HepG2 (cell line): ENCODE measurements around the gene SIM1. TPM values are rescaled to one million over a fixed set of nuclear protein-coding genes. Genes with fewer than 3 reads are reported as not detected.

ENCODE experiments used
- HMGA1 ChIP-seq: sonication (generic); formaldehyde crosslinking; conservative IDR thresholded peaks from 2 replicates; pipeline ENCODE4 v1.4.0; 2020; ENCODE audit warnings: missing genetic modification reagents
- NFE2 ChIP-seq: sonication (generic); formaldehyde crosslinking; IDR thresholded peaks from 2 replicates; pipeline ENCODE4 v1.4.0; 2020; ENCODE audit warnings: missing genetic modification reagents
- ONECUT2 ChIP-seq: sonication (generic); formaldehyde crosslinking; IDR thresholded peaks from 2 replicates; pipeline ENCODE4 v1.4.0; 2020; ENCODE audit warnings: missing genetic modification reagents
- SMARCE1 ChIP-seq: fragments of 450-650 bp; IDR thresholded peaks from 2 replicates; pipeline ENCODE4 v1.6.1; 2017; ENCODE audit warnings: borderline replicate concordance
- TBX3 ChIP-seq: fragments of 450-650 bp; IDR thresholded peaks from 2 replicates; pipeline ENCODE4 v1.6.1; 2017; ENCODE audit warnings: antibody characterized with exemption, mild to moderate bottlenecking, inconsistent platforms, borderline replicate concordance
- polyA plus RNA-seq, 8 experiments: library from polyadenylated mRNA; depleted of rRNA in 3 of 8; stranded (reverse) in 7 of 8; unstranded in 1 of 8; fragments of >200 nt; fragmentation: Illumina TruSeq in 4 of 8; extraction: Trizol in 4 of 8; gene quantifications; 2 replicates each; pipeline versions ENCODE4 v1.2.1 to v1.2.3, GENCODE V29; 2011 to 2016; ENCODE audit warnings: low read depth in 4 of 8, missing spikeins in 1 of 8, mixed read lengths in 1 of 8; ENCODE audit not compliant: insufficient read depth in 1 of 8
- total RNA-seq, 5 experiments: library from RNA; depleted of rRNA; stranded (reverse); fragments of >200 nt; fragmentation: Illumina TruSeq; extraction: Trizol; gene quantifications; 2 replicates each; pipeline ENCODE4 v1.2.3, GENCODE V29; 2016; ENCODE audit warnings: low read depth in 1 of 5
- TF ChIP-seq, protein P1 (sequence below): sonication (generic); formaldehyde crosslinking; IDR thresholded peaks from 2 replicates; pipeline ENCODE4 v1.4.0; 2020; ENCODE audit warnings: missing genetic modification reagents, borderline replicate concordance
- TF ChIP-seq, protein P2 (sequence below): sonication (generic); formaldehyde crosslinking; IDR thresholded peaks from 2 replicates; pipeline ENCODE4 v1.8.0; 2022; ENCODE audit warnings: mild to moderate bottlenecking, missing genetic modification reagents, moderate library complexity
- TF ChIP-seq, protein P3 (sequence below), 2 experiments: IDR thresholded peaks; 2 replicates each; pipeline ENCODE4 v1.6.1; 2011 to 2012; ENCODE audit warnings: low read length in 2 of 2, borderline replicate concordance in 1 of 2, low read depth in 1 of 2, mild to moderate bottlenecking in 1 of 2, moderate library complexity in 1 of 2
- TF ChIP-seq, protein P4 (sequence below): sonication (generic); formaldehyde crosslinking; IDR thresholded peaks from 2 replicates; pipeline ENCODE4 v1.8.0; 2022; ENCODE audit warnings: missing genetic modification reagents, mild to moderate bottlenecking, borderline replicate concordance
- TF ChIP-seq, protein P5 (sequence below): IDR thresholded peaks from 2 replicates; pipeline ENCODE4 v1.6.1; 2012; ENCODE audit warnings: low read depth, low read length, improper control_type of control experiment
- TF ChIP-seq, protein P6 (sequence below): sonication (generic); formaldehyde crosslinking; conservative IDR thresholded peaks from 2 replicates; pipeline ENCODE4 v1.8.0; 2022; ENCODE audit warnings: low read depth, missing genetic modification reagents
- TF ChIP-seq, protein P7 (sequence below): sonication (generic); formaldehyde crosslinking; IDR thresholded peaks from 2 replicates; pipeline ENCODE4 v1.5.0; 2020; ENCODE audit warnings: missing genetic modification reagents, mild to moderate bottlenecking, borderline replicate concordance

Gene SIM1
- total and polyA plus RNA-seq, 2 of the 13 experiments (the other 11 are each of a cell fraction or from before 2014, with no cell fraction given): not detected

DNA sequence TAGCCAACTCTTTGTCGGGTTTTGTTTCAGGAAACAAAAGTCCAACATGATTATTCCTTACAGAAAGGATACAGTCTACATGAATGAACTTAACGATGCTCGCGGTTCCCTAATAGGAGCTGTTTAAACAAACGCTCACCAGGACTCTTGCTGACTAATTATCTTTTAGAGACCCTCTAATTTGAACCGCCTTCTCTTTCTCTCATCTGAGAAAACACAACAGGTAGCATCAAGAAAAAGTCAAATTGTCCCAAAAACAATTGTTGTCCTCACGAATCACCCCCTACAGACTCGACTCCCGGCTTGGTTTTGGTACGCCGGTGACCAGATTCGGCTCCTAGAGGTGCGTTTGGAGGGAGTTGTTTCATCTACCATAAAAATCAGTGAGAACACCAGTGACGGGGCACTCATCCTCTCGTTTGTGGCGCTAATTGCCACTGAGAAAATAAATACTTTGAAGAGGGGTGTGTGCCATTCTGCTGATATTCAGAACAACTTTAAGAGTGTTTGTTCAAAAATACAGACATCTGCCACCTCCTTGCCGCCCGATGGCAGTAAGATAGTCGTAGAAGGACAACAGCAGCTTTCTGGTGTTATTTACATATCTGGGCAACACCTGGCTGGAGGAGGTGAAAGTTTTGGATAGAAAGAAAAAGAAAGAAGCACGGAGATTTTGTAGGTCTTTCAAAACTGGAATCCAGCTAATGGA, 1.1 kb upstream of the SIM1 start (continued):
- TF ChIP-seq, protein P1, sequence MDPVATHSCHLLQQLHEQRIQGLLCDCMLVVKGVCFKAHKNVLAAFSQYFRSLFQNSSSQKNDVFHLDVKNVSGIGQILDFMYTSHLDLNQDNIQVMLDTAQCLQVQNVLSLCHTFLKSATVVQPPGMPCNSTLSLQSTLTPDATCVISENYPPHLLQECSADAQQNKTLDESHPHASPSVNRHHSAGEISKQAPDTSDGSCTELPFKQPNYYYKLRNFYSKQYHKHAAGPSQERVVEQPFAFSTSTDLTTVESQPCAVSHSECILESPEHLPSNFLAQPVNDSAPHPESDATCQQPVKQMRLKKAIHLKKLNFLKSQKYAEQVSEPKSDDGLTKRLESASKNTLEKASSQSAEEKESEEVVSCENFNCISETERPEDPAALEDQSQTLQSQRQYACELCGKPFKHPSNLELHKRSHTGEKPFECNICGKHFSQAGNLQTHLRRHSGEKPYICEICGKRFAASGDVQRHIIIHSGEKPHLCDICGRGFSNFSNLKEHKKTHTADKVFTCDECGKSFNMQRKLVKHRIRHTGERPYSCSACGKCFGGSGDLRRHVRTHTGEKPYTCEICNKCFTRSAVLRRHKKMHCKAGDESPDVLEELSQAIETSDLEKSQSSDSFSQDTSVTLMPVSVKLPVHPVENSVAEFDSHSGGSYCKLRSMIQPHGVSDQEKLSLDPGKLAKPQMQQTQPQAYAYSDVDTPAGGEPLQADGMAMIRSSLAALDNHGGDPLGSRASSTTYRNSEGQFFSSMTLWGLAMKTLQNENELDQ (CRISPR knock-in tag): no peak
- TF ChIP-seq, protein P2, sequence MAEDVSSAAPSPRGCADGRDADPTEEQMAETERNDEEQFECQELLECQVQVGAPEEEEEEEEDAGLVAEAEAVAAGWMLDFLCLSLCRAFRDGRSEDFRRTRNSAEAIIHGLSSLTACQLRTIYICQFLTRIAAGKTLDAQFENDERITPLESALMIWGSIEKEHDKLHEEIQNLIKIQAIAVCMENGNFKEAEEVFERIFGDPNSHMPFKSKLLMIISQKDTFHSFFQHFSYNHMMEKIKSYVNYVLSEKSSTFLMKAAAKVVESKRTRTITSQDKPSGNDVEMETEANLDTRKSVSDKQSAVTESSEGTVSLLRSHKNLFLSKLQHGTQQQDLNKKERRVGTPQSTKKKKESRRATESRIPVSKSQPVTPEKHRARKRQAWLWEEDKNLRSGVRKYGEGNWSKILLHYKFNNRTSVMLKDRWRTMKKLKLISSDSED (CRISPR knock-in tag): no peak
- TF ChIP-seq, protein P3, sequence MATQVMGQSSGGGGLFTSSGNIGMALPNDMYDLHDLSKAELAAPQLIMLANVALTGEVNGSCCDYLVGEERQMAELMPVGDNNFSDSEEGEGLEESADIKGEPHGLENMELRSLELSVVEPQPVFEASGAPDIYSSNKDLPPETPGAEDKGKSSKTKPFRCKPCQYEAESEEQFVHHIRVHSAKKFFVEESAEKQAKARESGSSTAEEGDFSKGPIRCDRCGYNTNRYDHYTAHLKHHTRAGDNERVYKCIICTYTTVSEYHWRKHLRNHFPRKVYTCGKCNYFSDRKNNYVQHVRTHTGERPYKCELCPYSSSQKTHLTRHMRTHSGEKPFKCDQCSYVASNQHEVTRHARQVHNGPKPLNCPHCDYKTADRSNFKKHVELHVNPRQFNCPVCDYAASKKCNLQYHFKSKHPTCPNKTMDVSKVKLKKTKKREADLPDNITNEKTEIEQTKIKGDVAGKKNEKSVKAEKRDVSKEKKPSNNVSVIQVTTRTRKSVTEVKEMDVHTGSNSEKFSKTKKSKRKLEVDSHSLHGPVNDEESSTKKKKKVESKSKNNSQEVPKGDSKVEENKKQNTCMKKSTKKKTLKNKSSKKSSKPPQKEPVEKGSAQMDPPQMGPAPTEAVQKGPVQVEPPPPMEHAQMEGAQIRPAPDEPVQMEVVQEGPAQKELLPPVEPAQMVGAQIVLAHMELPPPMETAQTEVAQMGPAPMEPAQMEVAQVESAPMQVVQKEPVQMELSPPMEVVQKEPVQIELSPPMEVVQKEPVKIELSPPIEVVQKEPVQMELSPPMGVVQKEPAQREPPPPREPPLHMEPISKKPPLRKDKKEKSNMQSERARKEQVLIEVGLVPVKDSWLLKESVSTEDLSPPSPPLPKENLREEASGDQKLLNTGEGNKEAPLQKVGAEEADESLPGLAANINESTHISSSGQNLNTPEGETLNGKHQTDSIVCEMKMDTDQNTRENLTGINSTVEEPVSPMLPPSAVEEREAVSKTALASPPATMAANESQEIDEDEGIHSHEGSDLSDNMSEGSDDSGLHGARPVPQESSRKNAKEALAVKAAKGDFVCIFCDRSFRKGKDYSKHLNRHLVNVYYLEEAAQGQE (IDR thresholded peaks at IDR 0.05; ENCODE audit: borderline replicate concordance in 1 of 2, low read depth in 1 of 2, low read length in 2 of 2): no peak
- TF ChIP-seq, protein P4, sequence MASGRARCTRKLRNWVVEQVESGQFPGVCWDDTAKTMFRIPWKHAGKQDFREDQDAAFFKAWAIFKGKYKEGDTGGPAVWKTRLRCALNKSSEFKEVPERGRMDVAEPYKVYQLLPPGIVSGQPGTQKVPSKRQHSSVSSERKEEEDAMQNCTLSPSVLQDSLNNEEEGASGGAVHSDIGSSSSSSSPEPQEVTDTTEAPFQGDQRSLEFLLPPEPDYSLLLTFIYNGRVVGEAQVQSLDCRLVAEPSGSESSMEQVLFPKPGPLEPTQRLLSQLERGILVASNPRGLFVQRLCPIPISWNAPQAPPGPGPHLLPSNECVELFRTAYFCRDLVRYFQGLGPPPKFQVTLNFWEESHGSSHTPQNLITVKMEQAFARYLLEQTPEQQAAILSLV (CRISPR knock-in tag): no peak
- no peak for TF ChIP-seq TBX3
- TF ChIP-seq, protein P5, sequence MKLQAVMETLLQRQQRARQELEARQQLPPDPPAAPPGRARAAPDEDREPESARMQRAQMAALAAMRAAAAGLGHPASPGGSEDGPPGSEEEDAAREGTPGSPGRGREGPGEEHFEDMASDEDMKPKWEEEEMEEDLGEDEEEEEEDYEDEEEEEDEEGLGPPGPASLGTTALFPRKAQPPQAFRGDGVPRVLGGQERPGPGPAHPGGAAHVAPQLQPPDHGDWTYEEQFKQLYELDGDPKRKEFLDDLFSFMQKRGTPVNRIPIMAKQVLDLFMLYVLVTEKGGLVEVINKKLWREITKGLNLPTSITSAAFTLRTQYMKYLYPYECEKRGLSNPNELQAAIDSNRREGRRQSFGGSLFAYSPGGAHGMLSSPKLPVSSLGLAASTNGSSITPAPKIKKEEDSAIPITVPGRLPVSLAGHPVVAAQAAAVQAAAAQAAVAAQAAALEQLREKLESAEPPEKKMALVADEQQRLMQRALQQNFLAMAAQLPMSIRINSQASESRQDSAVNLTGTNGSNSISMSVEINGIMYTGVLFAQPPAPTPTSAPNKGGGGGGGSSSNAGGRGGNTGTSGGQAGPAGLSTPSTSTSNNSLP: no peak
- no peak for TF ChIP-seq ONECUT2 (CRISPR knock-in tag)
- TF ChIP-seq, protein P6, sequence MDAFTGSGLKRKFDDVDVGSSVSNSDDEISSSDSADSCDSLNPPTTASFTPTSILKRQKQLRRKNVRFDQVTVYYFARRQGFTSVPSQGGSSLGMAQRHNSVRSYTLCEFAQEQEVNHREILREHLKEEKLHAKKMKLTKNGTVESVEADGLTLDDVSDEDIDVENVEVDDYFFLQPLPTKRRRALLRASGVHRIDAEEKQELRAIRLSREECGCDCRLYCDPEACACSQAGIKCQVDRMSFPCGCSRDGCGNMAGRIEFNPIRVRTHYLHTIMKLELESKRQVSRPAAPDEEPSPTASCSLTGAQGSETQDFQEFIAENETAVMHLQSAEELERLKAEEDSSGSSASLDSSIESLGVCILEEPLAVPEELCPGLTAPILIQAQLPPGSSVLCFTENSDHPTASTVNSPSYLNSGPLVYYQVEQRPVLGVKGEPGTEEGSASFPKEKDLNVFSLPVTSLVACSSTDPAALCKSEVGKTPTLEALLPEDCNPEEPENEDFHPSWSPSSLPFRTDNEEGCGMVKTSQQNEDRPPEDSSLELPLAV (CRISPR knock-in tag): no peak
- TF ChIP-seq HMGA1 (CRISPR knock-in tag): no peak
- TF ChIP-seq NFE2 (CRISPR knock-in tag): no peak
- no peak for TF ChIP-seq SMARCE1
- TF ChIP-seq, protein P7, sequence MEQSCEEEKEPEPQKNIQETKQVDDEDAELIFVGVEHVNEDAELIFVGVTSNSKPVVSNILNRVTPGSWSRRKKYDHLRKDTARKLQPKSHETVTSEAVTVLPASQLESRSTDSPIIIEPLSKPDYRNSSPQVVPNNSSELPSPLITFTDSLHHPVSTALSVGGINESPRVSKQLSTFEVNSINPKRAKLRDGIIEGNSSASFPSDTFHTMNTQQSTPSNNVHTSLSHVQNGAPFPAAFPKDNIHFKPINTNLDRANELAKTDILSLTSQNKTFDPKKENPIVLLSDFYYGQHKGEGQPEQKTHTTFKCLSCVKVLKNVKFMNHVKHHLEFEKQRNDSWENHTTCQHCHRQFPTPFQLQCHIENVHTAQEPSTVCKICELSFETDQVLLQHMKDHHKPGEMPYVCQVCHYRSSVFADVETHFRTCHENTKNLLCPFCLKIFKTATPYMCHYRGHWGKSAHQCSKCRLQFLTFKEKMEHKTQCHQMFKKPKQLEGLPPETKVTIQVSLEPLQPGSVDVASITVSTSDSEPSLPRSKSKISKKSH (CRISPR knock-in tag): no peak
